ENCODE data around the gene AFAP1. TPM values are rescaled to one million over a fixed set of nuclear protein-coding genes. Genes with fewer than 3 reads are reported as not detected.

AFAP1 gene
- total RNA-seq, 1 experiment from 2014 or later: 27.6 TPM

DNA sequence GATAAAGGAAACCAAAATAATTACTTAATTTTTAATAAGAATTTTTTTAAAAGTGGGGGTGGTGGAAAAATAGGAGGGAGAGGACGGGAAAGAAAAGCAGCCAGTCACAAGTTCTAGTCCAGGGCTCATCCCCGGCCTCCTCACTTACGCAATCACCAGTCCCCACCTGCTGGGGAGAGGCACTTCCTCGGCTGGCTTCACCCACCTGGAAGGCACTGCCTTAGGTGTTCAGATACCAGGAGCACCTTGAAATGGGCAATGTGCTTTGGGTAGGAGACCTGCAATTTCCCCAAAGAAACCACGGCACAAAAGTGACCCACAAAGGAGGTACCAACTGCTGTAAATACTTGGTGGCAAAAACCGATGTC is 23.8 kb downstream of the AFAP1 start:
- no peaks in the 10 kb centered on the region for H3K36me3 ChIP-seq (ENCODE audit: control insufficient read depth, insufficient read depth, low read length)
- H3K4me3 Mint-ChIP-seq (ENCODE audit: unreplicated experiment): no peak overlapping the region
- H3K4me3 ChIP-seq (ENCODE audit: low read depth, low read length): no peak overlapping the region
- no peaks in the 10 kb centered on the region for H3K27me3 Mint-ChIP-seq (ENCODE audit: insufficient read depth, unreplicated experiment)
- ChIA-PET CTCF (interaction anchor here (0.5 kb wide), 1 partner anchor 72 kb away, joined by 3 read pairs; no protein-coding TSS in a partner anchor), POLR2A (no interaction called here)
- intact Hi-C loops (cut with micrococcal nuclease; ENCODE audit: unreplicated experiment): no loop called here
- H3K27me3 ChIP-seq (replicated peaks; ENCODE audit: control insufficient read depth, insufficient read depth, low read length): no peaks in the 10 kb centered on the region
- H3K9me3 Mint-ChIP-seq (ENCODE audit: unreplicated experiment): no peaks in the 10 kb centered on the region
- no peaks in the 10 kb centered on the region for H3K4me1 ChIP-seq
- H3K9me3 ChIP-seq: no peaks in the 10 kb centered on the region
- no peak for DNase-seq
- peaks cover 6% of the 10 kb centered on the region for H3K36me3 Mint-ChIP-seq (ENCODE audit: insufficient read depth, unreplicated experiment)
- H3K4me1 Mint-ChIP-seq (ENCODE audit: low read depth, unreplicated experiment): no peaks in the 10 kb centered on the region
- no peak for TF ChIP-seq CTCF (IDR thresholded peaks at IDR 0.05; ENCODE audit: insufficient read depth in 1 of 2, low read depth in 1 of 2, low read length in 1 of 2, severe bottlenecking in 1 of 2, unreplicated experiment in 1 of 2)
- H3K27ac Mint-ChIP-seq (ENCODE audit: unreplicated experiment): no peak overlapping the region
- BruUV-seq (replicated peaks): no TSS peak

DNA sequence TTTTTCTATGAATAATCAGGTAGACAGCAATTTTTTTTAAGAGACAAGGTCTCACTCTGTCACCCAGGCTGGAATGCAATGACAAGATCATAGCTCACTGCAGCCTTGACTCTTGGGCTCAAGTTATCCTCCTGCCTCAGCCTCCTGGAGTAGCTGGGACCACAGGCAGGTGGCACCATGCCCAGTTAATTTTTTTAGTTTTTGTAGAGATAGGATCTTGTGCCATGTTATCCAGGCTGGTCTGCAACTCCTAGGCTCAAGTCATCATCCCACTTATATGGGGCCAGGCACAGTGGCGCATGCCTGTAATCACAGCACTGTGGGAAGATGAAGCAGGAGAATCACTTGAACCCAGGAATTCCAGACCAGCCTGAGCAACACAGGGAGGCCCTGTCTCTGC is 26.8 kb downstream of the AFAP1 start:
- BruUV-seq (replicated peaks): no TSS peak
- H3K4me1 ChIP-seq: no peaks in the 10 kb centered on the region
- H3K4me3 ChIP-seq (ENCODE audit: low read depth, low read length): no peak overlapping the region
- no peaks in the 10 kb centered on the region for H3K9me3 Mint-ChIP-seq (ENCODE audit: unreplicated experiment)
- no peak overlapping the region for H3K4me3 Mint-ChIP-seq (ENCODE audit: unreplicated experiment)
- DNase-seq: no peak
- no peaks in the 10 kb centered on the region for H3K27me3 Mint-ChIP-seq (ENCODE audit: insufficient read depth, unreplicated experiment)
- no peak overlapping the region for H3K27ac Mint-ChIP-seq (ENCODE audit: unreplicated experiment)
- TF ChIP-seq CTCF (IDR thresholded peaks at IDR 0.05; ENCODE audit: insufficient read depth in 1 of 2, low read depth in 1 of 2, low read length in 1 of 2, severe bottlenecking in 1 of 2, unreplicated experiment in 1 of 2): no peak
- no peaks in the 10 kb centered on the region for H3K27me3 ChIP-seq (replicated peaks; ENCODE audit: control insufficient read depth, insufficient read depth, low read length)
- CTCF ChIA-PET: no interaction called here
- intact Hi-C loops (cut with micrococcal nuclease; ENCODE audit: unreplicated experiment): no loop called here
- no peaks in the 10 kb centered on the region for H3K9me3 ChIP-seq
- peaks cover 6% of the 10 kb centered on the region for H3K36me3 Mint-ChIP-seq (ENCODE audit: insufficient read depth, unreplicated experiment)
- H3K4me1 Mint-ChIP-seq (ENCODE audit: low read depth, unreplicated experiment): peaks cover 6% of the 10 kb centered on the region
- POLR2A ChIA-PET: interaction anchor here (0.5 kb wide), 1 partner anchor 35 kb away, joined by 8 read pairs; no protein-coding TSS in a partner anchor
- H3K36me3 ChIP-seq (ENCODE audit: control insufficient read depth, insufficient read depth, low read length): no peaks in the 10 kb centered on the region

DNA sequence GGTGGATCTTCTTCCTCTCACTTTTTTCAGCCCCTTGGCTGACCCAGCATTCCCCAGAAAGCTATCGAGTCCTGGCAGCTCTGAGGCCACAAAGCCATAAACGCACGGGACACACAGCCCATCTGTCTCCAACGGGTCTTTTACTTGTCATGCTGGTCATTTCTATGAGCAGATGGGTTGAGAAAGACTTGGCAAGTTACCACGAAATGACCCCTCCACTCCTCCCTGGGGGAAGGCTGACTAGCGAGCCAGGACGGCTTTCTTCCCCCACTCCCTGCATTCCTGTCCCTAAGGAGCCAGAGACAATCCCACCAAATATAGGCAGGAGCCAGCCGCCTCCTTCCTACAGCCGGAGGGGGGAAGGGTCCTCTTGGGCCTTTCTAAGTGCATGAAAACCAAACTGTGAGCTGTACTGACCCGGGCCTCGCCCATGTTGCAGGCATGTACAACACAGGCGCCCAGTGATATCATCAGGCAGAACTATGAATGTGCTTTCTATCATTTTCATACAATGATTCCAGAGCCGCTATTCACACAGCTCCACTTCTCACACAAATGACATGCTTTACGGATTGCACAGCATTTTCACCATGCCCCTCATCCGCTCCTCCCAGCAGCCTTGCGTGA is 28.6 kb downstream of the AFAP1 start:
- no peak for DNase-seq
- Mint-ChIP-seq H3K4me1 (ENCODE audit: low read depth, unreplicated experiment) (peaks cover 13% of the 10 kb centered on the region), H3K36me3 (ENCODE audit: insufficient read depth, unreplicated experiment) (peaks cover 6% of the 10 kb centered on the region), H3K9me3 (ENCODE audit: unreplicated experiment) (no peaks in the 10 kb centered on the region), H3K27ac (ENCODE audit: unreplicated experiment) (no peak overlapping the region), H3K27me3 (ENCODE audit: insufficient read depth, unreplicated experiment) (no peaks in the 10 kb centered on the region), H3K4me3 (ENCODE audit: unreplicated experiment) (no peak overlapping the region)
- intact Hi-C loops (cut with micrococcal nuclease; ENCODE audit: unreplicated experiment): no loop called here
- ChIA-PET POLR2A (no interaction called here), CTCF (interaction anchor here (0.7 kb wide), 1 partner anchor 54 kb away, joined by 3 read pairs; no protein-coding TSS in a partner anchor)
- Histone ChIP-seq H3K4me3 (ENCODE audit: low read depth, low read length) (no peak overlapping the region), H3K27me3 (replicated peaks; ENCODE audit: control insufficient read depth, insufficient read depth, low read length) (no peaks in the 10 kb centered on the region), H3K9me3 (no peaks in the 10 kb centered on the region), H3K36me3 (ENCODE audit: control insufficient read depth, insufficient read depth, low read length) (no peaks in the 10 kb centered on the region), H3K4me1 (peaks cover 9% of the 10 kb centered on the region; the same call in 1 of the 2 replicates)
- TF ChIP-seq CTCF (IDR thresholded peaks at IDR 0.05; ENCODE audit: insufficient read depth in 1 of 2, low read depth in 1 of 2, low read length in 1 of 2, severe bottlenecking in 1 of 2, unreplicated experiment in 1 of 2): no peak
- BruUV-seq (replicated peaks): no TSS peak

Data from Caco-2 (cell line).